Muscle layer of colon (tissue), 2 donors: ENCODE results near the gene SPATA25.
"Not testable (repeated sequence)": the region's sequence is repeated elsewhere in the genome, so short reads cannot be mapped to it uniquely, and the experiment has no call there.

Experiments used
- H3K27ac ChIP-seq: one replicate; pipeline ENCODE4 v1.7.0; 2013; ENCODE audit warnings: low read depth, mild to moderate bottlenecking, low read length, moderate library complexity
- H3K27me3 ChIP-seq, 2 donors: one replicate each; pipeline ENCODE4 v1.7.0; 2013; ENCODE audit warnings: low read length in 2 of 2, mild to moderate bottlenecking in 2 of 2; ENCODE audit not compliant: insufficient read depth in 2 of 2, control insufficient read depth in 1 of 2
- H3K36me3 ChIP-seq: one replicate; pipeline ENCODE4 v1.7.0; 2013; ENCODE audit warnings: mild to moderate bottlenecking, low read length; ENCODE audit not compliant: insufficient read depth
- H3K4me1 ChIP-seq: one replicate; pipeline ENCODE4 v1.7.0; 2013; ENCODE audit warnings: mild to moderate bottlenecking, low read length; ENCODE audit not compliant: insufficient read depth
- H3K4me3 ChIP-seq, 2 donors: one replicate each; pipeline ENCODE4 v1.7.0; 2013; ENCODE audit warnings: low read length in 2 of 2, low read depth in 1 of 2, mild to moderate bottlenecking in 1 of 2, moderate library complexity in 1 of 2
- H3K9ac ChIP-seq: one replicate; pipeline ENCODE4 v1.7.0; 2013; ENCODE audit warnings: low read length
- H3K9me3 ChIP-seq: one replicate; pipeline ENCODE4 v1.7.0; 2013; ENCODE audit warnings: mild to moderate bottlenecking, low read length
- donor health status: abdominal sarcoma.
- donor health status: Adenocarcinoma of cecum.

SPATA25 gene

GRCh38 chr20:45887346-45887715 lies at the start of gene SPATA25:
Gene SPATA25 (minus strand): TSS chr20:45887622. CDS start chr20:45887590, 32 bp downstream.
- peaks cover 14% of the 10 kb centered on the region for H3K4me1 ChIP-seq
- H3K27me3 ChIP-seq = no peaks in the 10 kb centered on the region
- no peak within 1 kb of the TSS for H3K4me3 ChIP-seq
- no peak within 1 kb of the TSS for H3K27ac ChIP-seq
- peaks cover 32% of the 10 kb centered on the region for H3K36me3 ChIP-seq
- H3K9ac ChIP-seq = no peak within 1 kb of the TSS
- no peaks in the 10 kb centered on the region for H3K9me3 ChIP-seq

GRCh38 chr20:45935416-45936046 lies 48.1 kb upstream of the SPATA25 start:
- H3K4me3 ChIP-seq = peak overlapping the region; percentile 57 to 97
- peak overlapping the region; percentile 91 for H3K9ac ChIP-seq
- H3K27me3 ChIP-seq = no peaks in the 10 kb centered on the region

GRCh38 chr20:45934586-45935415 lies 47.4 kb upstream of the SPATA25 start, which contains the start of gene PCIF1:
Gene PCIF1 (plus strand): TSS chr20:45934683. CDS start chr20:45939000, 4,317 bp downstream.
- Histone ChIP-seq H3K36me3 (peaks cover 31% of the 10 kb centered on the region), H3K9ac (peak within 1 kb of the TSS; percentile 91), H3K4me3 (peak within 1 kb of the TSS; percentile 96 to 97), H3K27ac (peak within 1 kb of the TSS; percentile 99), H3K9me3 (no peaks in the 10 kb centered on the region), H3K27me3 (no peaks in the 10 kb centered on the region), H3K4me1 (peaks cover 8% of the 10 kb centered on the region)

More at GRCh38 chr20:45935416-45936046, 48.1 kb upstream of the SPATA25 start:
- H3K27ac ChIP-seq = peak overlapping the region; percentile 52
- H3K36me3 ChIP-seq = peaks cover 38% of the 10 kb centered on the region
- peaks cover 8% of the 10 kb centered on the region for H3K4me1 ChIP-seq
- H3K9me3 ChIP-seq = no peaks in the 10 kb centered on the region

GRCh38 chr20:45934046-45934585 lies 46.7 kb upstream of the SPATA25 start:
- Histone ChIP-seq H3K4me1 (peaks cover 8% of the 10 kb centered on the region), H3K9ac (peak overlapping the region; percentile 71), H3K36me3 (peaks cover 24% of the 10 kb centered on the region), H3K9me3 (no peaks in the 10 kb centered on the region), H3K27me3 (no peaks in the 10 kb centered on the region), H3K4me3 (peak overlapping the region; percentile 87 to 96), H3K27ac (peak overlapping the region; percentile 99)

- peaks cover 8% of the 10 kb centered on the region for H3K4me1 ChIP-seq
- peak overlapping the region; percentile 87 to 96 for H3K4me3 ChIP-seq
- peak overlapping the region; percentile 71 for H3K9ac ChIP-seq
- H3K36me3 ChIP-seq = peaks cover 17% of the 10 kb centered on the region
- peak overlapping the region; percentile 99 for H3K27ac ChIP-seq
- no peaks in the 10 kb centered on the region for H3K27me3 ChIP-seq
- H3K9me3 ChIP-seq = no peaks in the 10 kb centered on the region
These were observed 46.0 kb upstream of the SPATA25 start for GRCh38 chr20:45933266-45934045.

GRCh38 chr20:45931680-45932079 lies 44.3 kb upstream of the SPATA25 start:
- not testable (repeated sequence) for H3K27ac ChIP-seq, H3K9ac ChIP-seq, H3K36me3 ChIP-seq, H3K4me3 ChIP-seq, H3K27me3 ChIP-seq, H3K9me3 ChIP-seq, H3K4me1 ChIP-seq

- H3K4me3 ChIP-seq = no peak overlapping the region
- no peak overlapping the region for H3K27ac ChIP-seq
- no peaks in the 10 kb centered on the region for H3K9me3 ChIP-seq
- no peak overlapping the region for H3K9ac ChIP-seq
- H3K27me3 ChIP-seq = no peaks in the 10 kb centered on the region
- H3K36me3 ChIP-seq = no peaks in the 10 kb centered on the region
- peaks cover 11% of the 10 kb centered on the region for H3K4me1 ChIP-seq
These were observed 39.9 kb upstream of the SPATA25 start for GRCh38 chr20:45927071-45927878.

- Histone ChIP-seq H3K36me3 (no peaks in the 10 kb centered on the region), H3K27me3 (no peaks in the 10 kb centered on the region), H3K9ac (no peak overlapping the region), H3K4me1 (peaks cover 11% of the 10 kb centered on the region), H3K4me3 (no peak overlapping the region), H3K9me3 (no peaks in the 10 kb centered on the region), H3K27ac (no peak overlapping the region)
These were observed 39.3 kb upstream of the SPATA25 start for GRCh38 chr20:45926731-45927070.

GRCh38 chr20:45925821-45926506 lies 38.5 kb upstream of the SPATA25 start:
- Histone ChIP-seq H3K27ac (no peak overlapping the region), H3K27me3 (no peaks in the 10 kb centered on the region), H3K9ac (no peak overlapping the region), H3K4me3 (no peak overlapping the region), H3K9me3 (no peaks in the 10 kb centered on the region), H3K4me1 (peaks cover 11% of the 10 kb centered on the region), H3K36me3 (no peaks in the 10 kb centered on the region)
